GM12891 (cell line): ENCODE measurements around the gene KLKB1.
"Not testable (repeated sequence)": the region's sequence is repeated elsewhere in the genome, so short reads cannot be mapped to it uniquely, and the experiment has no call there.

Experiments used
- DNase-seq: peaks from one replicate; pipeline ENCODE4 v3.0.0; 2011; ENCODE audit warnings: low spot score; ENCODE audit not compliant: insufficient read length
- FAIRE-seq: peaks from 2 replicates; lab custom pipeline; 2011; peaks lifted over from hg19 to GRCh38; lab: Jason Lieb, UNC
- PAX5 ChIP-seq: IDR thresholded peaks from 2 replicates; pipeline ENCODE4 v1.6.1; 2011; ENCODE audit warnings: low read length, moderate library complexity, mild to moderate bottlenecking; ENCODE audit not compliant: insufficient read depth, severe bottlenecking
- POLR2A ChIP-seq: IDR thresholded peaks from 2 replicates; pipeline ENCODE4 v1.6.1; 2011; ENCODE audit warnings: low read depth, low read length, control low read depth
- POLR2AphosphoS5 ChIP-seq: IDR thresholded peaks from 2 replicates; pipeline ENCODE4 v1.6.1; 2011; ENCODE audit warnings: low read depth, low read length, control low read depth
- POU2F2 ChIP-seq: IDR thresholded peaks from 2 replicates; pipeline ENCODE4 v1.6.1; 2011; ENCODE audit warnings: low read depth, mild to moderate bottlenecking, control low read depth, low read length, moderate library complexity
- SPI1 ChIP-seq: IDR thresholded peaks from 2 replicates; pipeline ENCODE4 v1.6.1; 2011; ENCODE audit warnings: low read depth, low read length, control low read depth
- TAF1 ChIP-seq: IDR thresholded peaks from 2 replicates; pipeline ENCODE4 v1.6.1; 2011; ENCODE audit warnings: low read depth, low read length, control low read depth

Gene KLKB1

DNA sequence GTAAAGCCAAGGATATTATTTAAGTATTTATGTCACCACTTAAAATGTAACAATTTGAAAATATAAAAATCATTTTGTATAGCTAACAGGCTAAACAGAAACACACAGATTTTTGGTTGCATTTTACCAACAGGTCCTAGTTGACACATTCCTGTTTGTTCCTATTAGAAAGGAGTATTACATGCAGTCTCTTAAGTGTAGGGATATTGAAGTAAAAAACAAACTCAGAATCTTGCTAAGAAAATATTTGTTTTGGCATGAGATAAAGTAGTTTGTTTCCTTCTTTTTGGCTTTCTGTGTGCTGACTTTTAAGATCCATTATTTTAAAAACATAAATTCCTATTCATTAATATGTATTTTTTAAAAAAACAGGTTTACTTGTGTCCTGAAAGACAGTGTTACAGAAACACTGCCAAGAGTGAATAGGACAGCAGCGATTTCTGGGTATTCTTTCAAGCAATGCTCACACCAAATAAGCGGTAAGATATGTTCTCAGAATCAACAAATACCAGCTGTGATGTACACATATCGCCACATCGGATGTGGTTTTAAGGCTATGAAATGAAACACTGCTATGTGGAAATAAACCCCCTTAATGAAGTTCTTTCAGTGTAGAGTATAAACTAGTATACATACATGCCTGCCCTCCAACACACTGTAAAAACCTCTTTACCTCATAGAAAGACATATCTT is 45.5 kb downstream of the KLKB1 start:
- no peak for DNase-seq
- TF ChIP-seq PAX5 (no peak), POU2F2 (no peak), POLR2AphosphoS5 (no peak), SPI1 (no peak), TAF1 (no peak), POLR2A (no peak)
- FAIRE-seq: no peak

DNA sequence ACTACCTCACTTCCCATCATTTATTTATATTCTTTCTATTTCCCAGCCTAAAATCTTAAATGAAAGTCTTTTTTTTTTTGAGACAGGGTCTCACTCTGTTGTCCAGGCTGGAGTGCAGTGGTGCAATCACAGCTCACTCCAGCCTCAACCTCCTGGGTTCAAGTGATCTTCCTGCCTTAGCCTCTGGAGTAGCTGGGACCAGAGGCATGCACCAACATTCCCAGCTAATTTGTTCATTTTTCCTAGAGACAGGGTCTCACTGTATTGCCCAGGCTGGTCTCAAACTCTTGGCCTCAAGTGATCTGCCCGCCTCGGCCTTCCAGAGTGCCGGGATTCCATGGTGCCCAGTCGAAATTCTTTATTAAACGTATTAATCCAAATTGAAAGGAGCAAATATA is 46.1 kb downstream of the KLKB1 start:
- not testable (repeated sequence) for FAIRE-seq, DNase-seq

DNA sequence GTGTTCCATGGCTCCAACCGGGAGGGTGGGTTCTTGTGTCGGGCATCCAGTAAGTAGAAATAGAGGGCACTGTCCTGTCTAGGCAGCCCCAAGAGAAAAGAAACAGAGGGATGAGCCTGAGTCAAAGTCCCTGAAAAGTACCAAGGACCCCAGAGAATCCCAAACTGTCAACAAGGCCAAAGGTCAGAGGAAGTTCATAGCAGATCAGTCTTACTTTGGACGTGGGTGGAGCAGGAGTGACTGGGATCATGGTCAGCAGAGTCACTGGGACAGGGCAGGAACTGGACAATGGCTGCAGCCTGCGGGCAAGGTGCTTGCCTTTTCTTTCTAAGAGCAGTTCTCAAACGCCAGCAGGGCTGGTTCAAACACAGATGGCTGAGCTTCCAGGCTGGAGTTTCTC is 56.0 kb downstream of the KLKB1 start:
- FAIRE-seq (no peak), DNase-seq (no peak)
- TF ChIP-seq PAX5: no peak
- TF ChIP-seq POU2F2: no peak
- no peak for TF ChIP-seq TAF1

DNA sequence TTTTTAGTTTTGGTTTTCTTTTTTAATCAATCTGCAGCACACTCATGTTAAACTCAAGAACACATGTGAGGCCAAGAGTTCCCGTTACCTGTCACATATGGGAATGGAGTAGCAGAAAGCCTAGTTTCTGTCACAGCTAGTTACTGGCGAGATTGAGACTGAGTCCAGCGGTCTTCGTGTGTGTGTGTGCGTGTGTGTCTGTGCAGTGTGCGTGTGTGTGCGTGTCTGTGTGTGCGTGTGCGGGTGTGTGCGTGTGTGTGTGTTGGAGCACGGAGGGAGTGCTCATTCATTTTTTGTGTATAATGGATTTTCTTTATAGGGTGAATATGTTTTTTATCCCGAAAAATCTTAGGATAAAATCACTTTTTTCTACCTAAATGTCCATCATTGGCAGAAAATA is 57.8 kb downstream of the KLKB1 start:
- FAIRE-seq (no peak), DNase-seq (no peak)
- TF ChIP-seq POLR2AphosphoS5 (no peak), TAF1 (no peak), POU2F2 (no peak), POLR2A (no peak), SPI1 (no peak), PAX5 (no peak)

DNA sequence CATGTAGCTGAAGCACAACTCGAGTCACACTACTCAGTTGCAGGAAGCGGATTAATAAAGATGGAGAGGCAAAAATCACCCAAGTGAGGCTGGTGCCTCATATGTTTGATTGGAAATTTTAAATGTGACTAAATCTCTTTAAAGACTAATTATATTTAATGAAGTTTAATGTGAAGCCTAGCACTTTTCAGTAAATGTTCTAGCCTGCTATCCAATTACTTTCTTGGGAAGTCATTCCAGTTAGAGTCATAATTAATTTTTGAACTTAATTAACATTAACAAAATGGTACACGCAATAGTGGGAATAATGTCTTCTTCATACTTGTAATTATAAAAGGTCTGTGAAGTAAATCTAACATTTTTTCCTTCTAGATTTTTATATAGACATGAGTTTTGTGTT is 59.3 kb downstream of the KLKB1 start:
- FAIRE-seq: no peak
- no peak for DNase-seq
- no peak for TF ChIP-seq POLR2A
- TF ChIP-seq POLR2AphosphoS5: no peak
- no peak for TF ChIP-seq POU2F2
- TF ChIP-seq TAF1: no peak
- no peak for TF ChIP-seq PAX5
- no peak for TF ChIP-seq SPI1

DNA sequence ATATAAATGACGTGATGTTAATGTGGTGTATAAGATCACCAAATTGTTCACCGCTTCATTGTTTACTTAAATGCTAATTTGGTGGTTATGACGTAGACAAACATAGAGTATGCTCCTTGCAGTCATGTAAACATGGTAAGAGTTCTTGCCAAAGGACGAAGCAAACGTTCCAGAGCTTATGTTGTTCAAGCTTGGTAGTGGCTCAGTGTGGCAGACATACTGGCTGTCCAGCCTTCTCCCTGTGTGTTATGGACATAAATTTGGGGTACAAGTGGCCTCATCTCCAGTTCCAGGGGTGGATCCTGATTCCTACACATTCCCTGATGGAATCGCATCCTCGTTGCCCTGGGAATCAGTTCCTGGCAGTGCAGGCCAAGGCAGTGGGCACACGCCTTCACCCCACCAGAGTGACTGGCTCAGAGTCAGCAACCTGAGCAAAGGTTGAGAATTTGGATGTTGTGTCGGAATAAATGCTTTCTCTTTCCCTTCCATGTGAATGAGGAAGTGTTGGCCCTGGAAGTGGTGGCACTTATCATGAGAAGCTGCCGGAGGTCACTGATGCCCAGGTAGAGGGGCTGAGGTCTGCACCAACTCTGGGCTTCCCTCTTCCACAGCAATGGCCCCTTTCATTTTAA is 64.1 kb downstream of the KLKB1 start:
- no peak for FAIRE-seq
- TF ChIP-seq PAX5: no peak
- TF ChIP-seq POLR2AphosphoS5: no peak
- TF ChIP-seq SPI1: no peak
- TF ChIP-seq POLR2A: no peak
- TF ChIP-seq TAF1: no peak
- TF ChIP-seq POU2F2: no peak
- no peak for DNase-seq

DNA sequence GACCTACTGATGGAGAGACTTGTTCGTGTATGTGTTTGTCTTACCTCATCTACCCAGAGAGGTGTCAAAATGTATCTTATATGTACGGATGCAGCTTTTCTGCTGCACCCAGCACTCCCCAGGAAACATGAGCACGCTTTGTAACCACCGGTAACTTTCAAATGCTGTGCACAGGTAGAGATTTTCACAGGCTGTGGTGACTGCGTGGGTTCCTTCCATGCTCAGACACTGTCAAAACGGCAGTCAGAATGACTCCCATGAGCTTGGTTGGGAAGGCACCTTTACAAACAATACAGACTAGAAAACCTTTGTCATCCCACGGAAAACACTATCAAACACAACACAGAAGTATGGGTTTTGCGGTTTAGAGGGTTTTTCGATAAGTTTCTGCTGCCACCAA is 66.9 kb downstream of the KLKB1 start:
- FAIRE-seq: no peak
- DNase-seq: no peak
- TF ChIP-seq SPI1 (no peak), POLR2A (no peak), TAF1 (no peak), POU2F2 (no peak), POLR2AphosphoS5 (no peak), PAX5 (no peak)

DNA sequence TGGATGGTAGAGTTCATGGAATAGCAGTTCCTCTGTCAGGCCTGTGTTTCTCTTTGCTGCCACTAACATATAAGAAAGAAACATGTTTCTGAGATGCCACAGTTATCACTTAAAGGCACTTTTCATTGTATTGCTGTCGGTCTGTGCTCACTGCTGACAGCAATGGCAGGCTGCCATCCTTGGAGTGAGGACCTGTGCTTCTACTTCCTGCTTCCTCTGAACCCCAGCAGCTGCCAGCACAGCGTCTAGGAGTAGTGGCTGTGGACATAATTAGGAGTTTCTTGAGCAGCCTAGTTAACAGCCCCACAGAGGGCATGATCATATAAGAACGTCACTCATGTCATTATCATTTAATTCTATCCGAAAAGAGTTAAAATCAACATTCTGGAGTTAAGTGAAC is 69.2 kb downstream of the KLKB1 start:
- no peak for TF ChIP-seq PAX5
- no peak for TF ChIP-seq SPI1
- TF ChIP-seq POLR2A: no peak
- TF ChIP-seq POLR2AphosphoS5: no peak
- TF ChIP-seq TAF1: no peak
- no peak for TF ChIP-seq POU2F2
- FAIRE-seq: no peak
- DNase-seq: no peak

DNA sequence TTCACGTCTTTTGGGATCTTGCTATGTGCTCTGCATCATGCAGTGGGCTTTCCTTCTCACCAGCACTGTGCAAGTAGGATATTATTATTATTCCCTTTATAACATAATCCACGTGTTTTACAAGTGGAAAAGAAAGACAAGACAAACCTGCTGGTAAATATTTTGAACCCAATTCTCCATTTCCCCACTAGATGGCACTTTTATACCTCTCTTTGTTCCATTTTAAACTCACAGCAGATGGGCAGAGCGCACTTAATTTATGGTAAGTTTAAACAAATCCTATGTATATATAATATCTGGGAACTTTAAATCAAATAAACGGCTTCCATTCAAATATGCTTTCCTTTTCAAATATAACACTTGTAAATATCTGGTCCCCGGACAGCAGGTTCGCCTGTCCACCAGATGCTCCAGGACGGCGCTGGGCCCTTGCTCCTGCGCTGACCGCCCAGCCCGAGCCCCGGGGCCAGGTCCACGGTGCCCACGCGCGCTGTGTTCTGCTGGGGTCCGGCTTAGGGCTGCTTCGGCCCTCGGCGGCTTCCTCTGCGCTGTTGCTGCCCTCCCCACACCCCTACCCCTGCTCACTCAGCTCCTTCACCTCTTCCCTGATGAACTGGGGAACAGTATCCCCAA is 69.8 kb downstream of the KLKB1 start:
- TF ChIP-seq POU2F2 (no peak), POLR2A (no peak), SPI1 (no peak), POLR2AphosphoS5 (no peak), PAX5 (no peak), TAF1 (no peak)

DNA sequence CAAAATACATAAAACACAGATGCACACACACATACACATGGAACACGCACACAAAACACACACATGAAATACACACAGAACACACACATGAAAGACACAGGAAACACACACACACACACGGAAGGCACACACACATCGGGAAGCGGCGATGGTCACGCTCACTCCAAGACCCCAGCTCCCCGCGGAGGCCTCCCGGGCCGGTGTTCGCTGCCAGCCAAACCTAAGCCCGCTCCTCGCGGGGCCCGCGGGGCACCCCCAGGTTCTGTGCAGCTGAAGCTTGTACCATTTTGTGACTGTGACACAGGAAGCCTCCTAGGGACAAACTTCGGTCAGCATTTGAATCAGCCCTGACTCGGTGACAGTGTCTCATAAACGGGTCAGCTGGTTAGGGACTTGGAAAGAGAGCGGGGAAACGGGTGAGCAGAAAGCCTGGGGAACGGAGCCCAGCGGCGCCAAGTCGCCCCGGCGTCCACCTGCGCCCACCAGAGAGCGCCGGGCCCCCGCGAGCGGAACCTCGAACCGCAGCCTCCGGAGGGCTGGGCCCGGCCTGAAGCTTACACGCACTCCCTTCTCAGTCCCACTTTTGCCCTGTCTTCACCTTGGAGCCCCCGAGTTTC is 70.8 kb downstream of the KLKB1 start:
- FAIRE-seq: no peak
- TF ChIP-seq POLR2A (no peak), POU2F2 (no peak), TAF1 (no peak), SPI1 (no peak), POLR2AphosphoS5 (no peak)

More for the DNA sequence above, 69.8 kb downstream of the KLKB1 start:
- FAIRE-seq (no peak), DNase-seq (no peak)

DNA sequence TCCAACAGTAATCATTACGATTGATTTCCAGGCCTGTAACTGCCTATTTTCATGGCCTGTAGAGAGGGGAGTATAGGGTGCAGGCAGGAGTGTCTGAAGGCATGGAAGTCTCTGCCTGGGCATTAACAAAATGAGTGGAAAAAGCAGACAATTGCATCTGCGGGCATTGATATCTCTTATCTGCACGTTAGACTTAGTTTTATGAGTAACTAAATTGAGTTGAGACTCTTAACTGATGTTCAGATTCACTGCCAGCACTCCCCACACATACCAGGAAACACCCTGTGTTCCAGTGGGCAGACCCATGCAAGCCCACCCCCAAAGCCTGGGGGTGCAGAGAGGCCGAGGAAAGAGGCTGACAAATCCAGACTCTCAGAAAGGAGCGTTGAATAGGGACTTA is 72.0 kb downstream of the KLKB1 start:
- DNase-seq (no peak), FAIRE-seq (no peak)
- no peak for TF ChIP-seq POU2F2
- TF ChIP-seq POLR2A: no peak
- no peak for TF ChIP-seq PAX5
- TF ChIP-seq TAF1: no peak
- no peak for TF ChIP-seq SPI1
- no peak for TF ChIP-seq POLR2AphosphoS5

More for the DNA sequence above, 70.8 kb downstream of the KLKB1 start:
- no peak for DNase-seq
